ENCODE results near the gene USP12. TPM values are rescaled to one million over a fixed set of nuclear protein-coding genes. Genes with fewer than 3 reads are reported as not detected.
"Not testable (repeated sequence)": the region's sequence is repeated elsewhere in the genome, so short reads cannot be mapped to it uniquely, and the experiment has no call there.

The USP12 gene
- 10 to 100 TPM; 51.4 to 78.6 TPM for total RNA-seq

DNA sequence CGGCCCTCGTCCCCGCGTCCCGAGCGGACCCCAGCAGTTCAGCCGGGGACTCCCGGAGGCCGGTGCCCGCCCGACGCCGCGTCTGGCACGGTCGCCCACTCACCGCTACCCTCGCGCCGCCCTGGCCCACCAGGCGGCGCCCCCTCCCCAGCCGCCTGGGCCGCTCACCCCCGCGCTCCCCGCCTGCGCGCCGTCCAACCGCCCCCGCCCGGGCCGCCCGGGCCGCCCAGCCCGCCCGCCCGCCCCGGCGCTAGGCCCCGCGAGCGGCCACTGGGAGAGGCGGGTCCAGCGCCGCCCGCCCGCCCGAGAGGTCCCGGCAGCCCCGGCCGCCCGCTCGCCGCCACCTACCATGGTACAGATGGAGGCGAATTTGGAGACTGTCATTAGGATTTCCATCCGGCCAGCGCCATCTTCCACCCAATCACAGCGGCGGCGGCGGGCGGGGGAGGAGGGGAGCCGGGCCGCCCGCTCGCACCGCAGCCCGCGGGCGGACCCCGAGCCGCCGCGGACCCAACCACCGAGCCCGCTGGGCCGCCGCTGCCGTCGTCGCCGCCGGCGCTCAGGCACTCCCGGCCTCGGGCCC, at the start of gene USP12:
TSS of gene USP12 (minus strand) at position 568 of the 583 bp plus-strand sequence. CDS start at position 396, 172 bp downstream.
- H3K36me3 Mint-ChIP-seq, result peaks cover 6% of the 10 kb centered on the region
- peak within 1 kb of the TSS; percentile 96 to 99 for H3K27ac Mint-ChIP-seq
- no peaks in the 10 kb centered on the region for H3K9me3 Mint-ChIP-seq
- ATAC-seq (peak; percentile 13 to 22), DNase-seq (ENCODE audit: low spot score) (no peak)
- H3K27me3 Mint-ChIP-seq, result no peaks in the 10 kb centered on the region
- peaks cover 29 to 55% of the 10 kb centered on the region in 2 donors for H3K4me1 Mint-ChIP-seq (ENCODE audit: low read depth in 2 of 2)
- H3K4me3 Mint-ChIP-seq, result peak within 1 kb of the TSS; percentile 99

DNA sequence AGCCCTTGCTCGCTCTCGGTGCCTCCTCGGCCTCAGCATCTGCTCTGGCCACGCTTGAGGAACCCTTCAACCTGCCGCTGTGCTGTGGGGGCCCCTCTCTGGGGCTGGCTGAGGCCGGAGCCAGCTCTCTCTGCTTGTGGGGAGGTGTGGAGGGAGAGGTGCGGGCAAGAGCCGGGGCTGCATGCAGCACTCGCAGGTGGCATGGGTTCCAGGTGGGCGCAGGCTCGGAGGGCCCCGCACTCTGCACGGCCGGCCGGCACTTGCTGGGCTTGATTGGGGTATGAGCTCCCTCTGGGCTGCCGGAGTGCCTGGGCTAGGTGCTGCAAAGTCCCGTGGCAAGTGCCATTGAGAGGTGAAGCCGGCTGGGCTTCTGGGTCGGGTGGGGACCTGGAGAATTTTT, 48.0 kb upstream of the USP12 start:
- Mint-ChIP-seq H3K9me3 (peaks cover 13% of the 10 kb centered on the region), H3K4me3 (no peak overlapping the region), H3K4me1 (ENCODE audit: low read depth in 2 of 2) (peaks cover 4 to 6% of the 10 kb centered on the region in 2 donors), H3K27ac (no peak overlapping the region), H3K27me3 (peaks cover 4 to 6% of the 10 kb centered on the region in 2 donors), H3K36me3 (peaks cover 60% of the 10 kb centered on the region)
- no peak for ATAC-seq
- no peak for DNase-seq (ENCODE audit: low spot score)

- not testable (repeated sequence) for DNase-seq (ENCODE audit: low spot score); H3K27me3 Mint-ChIP-seq; ATAC-seq; H3K4me1 Mint-ChIP-seq (ENCODE audit: low read depth in 2 of 2); H3K4me3 Mint-ChIP-seq; H3K27ac Mint-ChIP-seq
- H3K9me3 Mint-ChIP-seq, result peaks cover 13% of the 10 kb centered on the region
- H3K36me3 Mint-ChIP-seq, result peaks cover 61% of the 10 kb centered on the region
These were observed 47.2 kb upstream of the USP12 start for GRCh38 chr13:27218861-27219260.

DNA sequence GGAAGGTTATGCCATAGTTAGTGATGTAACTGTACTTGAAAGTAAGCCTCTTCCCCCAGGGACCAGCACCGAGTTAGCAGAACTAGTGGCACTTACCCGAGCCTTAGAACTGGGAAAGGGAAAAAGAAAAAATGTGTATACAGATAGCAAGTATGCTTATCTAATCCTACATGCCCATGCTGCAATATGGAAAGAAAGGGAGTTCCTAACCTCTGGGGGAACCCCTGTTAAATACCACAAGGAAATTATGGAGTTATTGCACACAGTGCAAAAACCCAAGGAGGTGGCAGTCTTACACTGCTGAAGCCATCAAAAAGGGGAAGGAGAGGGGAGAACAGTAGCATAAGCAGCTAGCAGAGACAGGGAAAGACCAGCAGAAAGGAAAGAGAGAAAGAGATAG, 46.2 kb upstream of the USP12 start:
- Mint-ChIP-seq H3K36me3 (peaks cover 54% of the 10 kb centered on the region), H3K4me1 (ENCODE audit: low read depth in 2 of 2) (peaks cover 16 to 18% of the 10 kb centered on the region in 2 donors), H3K9me3 (peaks cover 13% of the 10 kb centered on the region)
- H3K4me3 Mint-ChIP-seq; ATAC-seq; H3K27ac Mint-ChIP-seq; DNase-seq (ENCODE audit: low spot score); H3K27me3 Mint-ChIP-seq: not testable (repeated sequence)

- peak overlapping the region; percentile 89 for H3K4me3 Mint-ChIP-seq
- peak overlapping the region; percentile 70 to 86 for H3K27ac Mint-ChIP-seq
These were observed 41.8 kb upstream of the USP12 start for GRCh38 chr13:27213386-27213785.

GRCh38 chr13:27211771-27212364, 40.3 kb upstream of the USP12 start:
- no peaks in the 10 kb centered on the region for H3K9me3 Mint-ChIP-seq
- peak overlapping the region in 1 of 2 donors; percentile 86 for H3K27ac Mint-ChIP-seq
- peaks cover 12% of the 10 kb centered on the region for H3K36me3 Mint-ChIP-seq
- DNase-seq (ENCODE audit: low spot score), result no peak
- ATAC-seq, result peak; percentile 50 to 62
- H3K4me1 Mint-ChIP-seq (ENCODE audit: low read depth in 2 of 2), result peaks cover 17 to 21% of the 10 kb centered on the region in 2 donors
- peaks cover 0 to 5% of the 10 kb centered on the region in 2 donors for H3K27me3 Mint-ChIP-seq
- H3K4me3 Mint-ChIP-seq, result peak overlapping the region; percentile 89

More at GRCh38 chr13:27213386-27213785, 41.8 kb upstream of the USP12 start:
- H3K4me1 Mint-ChIP-seq (ENCODE audit: low read depth in 2 of 2), result peaks cover 23 to 24% of the 10 kb centered on the region in 2 donors
- ATAC-seq; DNase-seq (ENCODE audit: low spot score); H3K27me3 Mint-ChIP-seq; H3K9me3 Mint-ChIP-seq: not testable (repeated sequence)
- H3K36me3 Mint-ChIP-seq, result peaks cover 22% of the 10 kb centered on the region

GRCh38 chr13:27211271-27211670, 39.7 kb upstream of the USP12 start:
- Mint-ChIP-seq H3K4me3 (no peak overlapping the region), H3K9me3 (no peaks in the 10 kb centered on the region), H3K27me3 (peaks cover 0 to 5% of the 10 kb centered on the region in 2 donors), H3K27ac (no peak overlapping the region), H3K36me3 (peaks cover 8% of the 10 kb centered on the region), H3K4me1 (ENCODE audit: low read depth in 2 of 2) (peaks cover 17 to 21% of the 10 kb centered on the region in 2 donors)
- no peak for DNase-seq (ENCODE audit: low spot score)
- no peak for ATAC-seq

DNA sequence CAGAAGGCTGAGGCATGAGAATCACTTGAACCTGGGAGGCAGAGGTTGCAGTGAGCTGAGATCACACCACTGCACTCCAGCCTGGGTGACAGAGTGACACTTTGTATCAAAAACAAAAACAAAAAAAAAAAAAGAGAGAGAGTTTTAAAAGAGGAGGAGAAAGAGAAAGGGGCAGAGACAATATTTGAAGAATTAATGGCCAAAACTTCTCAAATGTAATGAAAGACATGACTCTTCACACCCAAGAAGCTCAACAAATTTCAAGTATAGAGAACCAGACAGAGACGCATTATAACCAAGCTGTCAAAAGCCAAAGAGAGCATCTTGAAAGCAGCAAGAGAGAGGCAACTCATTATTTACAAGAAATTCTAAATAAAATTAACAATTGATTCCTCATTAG, 36.9 kb upstream of the USP12 start:
- no peak for DNase-seq (ENCODE audit: low spot score)
- no peaks in the 10 kb centered on the region for H3K9me3 Mint-ChIP-seq
- H3K36me3 Mint-ChIP-seq, result no peaks in the 10 kb centered on the region
- no peak for ATAC-seq
- H3K4me3 Mint-ChIP-seq, result no peak overlapping the region
- H3K27me3 Mint-ChIP-seq, result peaks cover 0 to 7% of the 10 kb centered on the region in 2 donors
- no peak overlapping the region for H3K27ac Mint-ChIP-seq
- peaks cover 13 to 14% of the 10 kb centered on the region in 2 donors for H3K4me1 Mint-ChIP-seq (ENCODE audit: low read depth in 2 of 2)

GRCh38 chr13:27203854-27204253, 32.2 kb upstream of the USP12 start:
- H3K27me3 Mint-ChIP-seq, result peaks cover 0 to 10% of the 10 kb centered on the region in 2 donors
- no peak overlapping the region for H3K27ac Mint-ChIP-seq
- H3K4me3 Mint-ChIP-seq, result no peak overlapping the region
- no peak for DNase-seq (ENCODE audit: low spot score)
- H3K9me3 Mint-ChIP-seq, result no peaks in the 10 kb centered on the region
- ATAC-seq, result no peak
- no peaks in the 10 kb centered on the region for H3K4me1 Mint-ChIP-seq (ENCODE audit: low read depth in 2 of 2)
- no peaks in the 10 kb centered on the region for H3K36me3 Mint-ChIP-seq

- H3K4me1 Mint-ChIP-seq (ENCODE audit: low read depth in 2 of 2), result no peaks in the 10 kb centered on the region
- no peak overlapping the region for H3K4me3 Mint-ChIP-seq
- H3K9me3 Mint-ChIP-seq, result no peaks in the 10 kb centered on the region
- ATAC-seq, result no peak
- H3K27me3 Mint-ChIP-seq, result peaks cover 0 to 7% of the 10 kb centered on the region in 2 donors
- no peak overlapping the region for H3K27ac Mint-ChIP-seq
- no peak for DNase-seq (ENCODE audit: low spot score)
- peaks cover 1% of the 10 kb centered on the region for H3K36me3 Mint-ChIP-seq
These were observed 31.6 kb upstream of the USP12 start for GRCh38 chr13:27203186-27203585.

DNA sequence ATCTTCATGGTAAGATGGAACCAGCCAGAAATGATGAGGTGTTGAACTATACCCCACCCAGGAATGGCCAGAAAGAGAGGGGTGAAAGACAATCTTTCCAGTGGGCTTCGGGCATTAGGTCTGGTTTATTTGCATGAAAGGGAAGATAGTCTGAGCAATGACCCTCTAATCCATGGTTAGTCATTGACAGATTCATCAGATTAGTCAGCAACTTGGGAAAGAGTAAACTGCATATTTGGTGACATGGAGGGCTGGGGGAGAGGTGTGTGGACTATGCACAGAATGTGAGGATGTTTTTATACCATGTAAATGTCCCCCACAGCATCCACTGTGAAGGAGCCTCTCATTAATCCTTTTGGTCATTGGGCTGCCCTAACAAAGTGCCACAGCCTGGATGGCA, 30.1 kb upstream of the USP12 start:
- no peak overlapping the region for H3K27ac Mint-ChIP-seq
- ATAC-seq, result no peak
- H3K9me3 Mint-ChIP-seq, result no peaks in the 10 kb centered on the region
- peaks cover 6% of the 10 kb centered on the region for H3K36me3 Mint-ChIP-seq
- no peak for DNase-seq (ENCODE audit: low spot score)
- peaks cover 0 to 5% of the 10 kb centered on the region in 2 donors for H3K27me3 Mint-ChIP-seq
- no peak overlapping the region for H3K4me3 Mint-ChIP-seq
- H3K4me1 Mint-ChIP-seq (ENCODE audit: low read depth in 2 of 2), result no peaks in the 10 kb centered on the region

- peak overlapping the region in 1 of 2 donors; percentile 21 for H3K27ac Mint-ChIP-seq
- no peaks in the 10 kb centered on the region for H3K9me3 Mint-ChIP-seq
- H3K4me1 Mint-ChIP-seq (ENCODE audit: low read depth in 2 of 2), result peaks cover under 1 to 3% of the 10 kb centered on the region in 2 donors
- ATAC-seq (no peak), DNase-seq (ENCODE audit: low spot score) (no peak)
- peaks cover 6% of the 10 kb centered on the region for H3K36me3 Mint-ChIP-seq
- H3K4me3 Mint-ChIP-seq, result no peak overlapping the region
- H3K27me3 Mint-ChIP-seq, result peaks cover under 1 to 6% of the 10 kb centered on the region in 2 donors
These were observed 28.9 kb upstream of the USP12 start for GRCh38 chr13:27200413-27201070.

DNA sequence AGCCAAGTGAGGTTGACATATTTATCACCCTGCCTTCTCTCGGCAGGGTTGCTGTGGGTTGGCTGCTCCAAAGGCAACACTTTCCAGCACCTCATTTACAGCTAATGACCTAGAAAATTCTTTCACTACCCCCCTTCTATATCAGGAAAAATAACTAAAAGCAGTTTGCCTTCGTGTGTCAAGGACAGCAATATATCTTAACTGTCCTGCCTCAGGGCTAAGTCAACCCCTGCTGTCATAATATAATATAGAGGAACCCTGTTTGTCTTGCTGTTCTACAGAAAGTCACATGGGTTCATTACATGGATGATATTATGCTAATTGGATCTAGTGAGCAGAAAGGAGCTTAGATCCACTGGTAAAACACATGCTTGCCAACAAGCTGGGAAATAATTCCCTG, 28.1 kb upstream of the USP12 start:
- H3K27ac Mint-ChIP-seq, result no peak overlapping the region
- no peak overlapping the region for H3K4me3 Mint-ChIP-seq
- ATAC-seq (no peak), DNase-seq (ENCODE audit: low spot score) (no peak)
- peaks cover 7 to 9% of the 10 kb centered on the region in 2 donors for H3K4me1 Mint-ChIP-seq (ENCODE audit: low read depth in 2 of 2)
- no peaks in the 10 kb centered on the region for H3K9me3 Mint-ChIP-seq
- H3K36me3 Mint-ChIP-seq, result peaks cover 6% of the 10 kb centered on the region
- peaks cover 7 to 10% of the 10 kb centered on the region in 2 donors for H3K27me3 Mint-ChIP-seq

GRCh38 chr13:27199211-27199610, 27.6 kb upstream of the USP12 start:
- no peak for ATAC-seq

More at GRCh38 chr13:27199211-27199610, 27.6 kb upstream of the USP12 start:
- H3K27ac Mint-ChIP-seq, result no peak overlapping the region
- H3K36me3 Mint-ChIP-seq, result peaks cover 6% of the 10 kb centered on the region
- H3K4me3 Mint-ChIP-seq, result no peak overlapping the region
- DNase-seq (ENCODE audit: low spot score), result no peak
- H3K4me1 Mint-ChIP-seq (ENCODE audit: low read depth in 2 of 2), result peaks cover 10 to 14% of the 10 kb centered on the region in 2 donors
- no peaks in the 10 kb centered on the region for H3K9me3 Mint-ChIP-seq
- peaks cover 7 to 10% of the 10 kb centered on the region in 2 donors for H3K27me3 Mint-ChIP-seq

Data from natural killer cell treated with Interleukin-12 subunit alpha and Interleukin-12 subunit beta and Interleukin-15 and Interleukin-18, amount 100 ng/mL, for 72 hours (primary cell).